ENCODE measurements around the gene ZNF664. TPM values are rescaled to one million over a fixed set of nuclear protein-coding genes. Genes with fewer than 3 reads are reported as not detected.

The ZNF664 gene
- total RNA-seq, result 10 to 100 TPM; 23.1 to 97.1 (median 52.1) TPM

- TF ChIP-seq POLR2A (IDR thresholded peaks at IDR 0.05) (peak; percentile 80 to 83), CTCF (IDR thresholded peaks at IDR 0.05) (peak in 2 of 4 experiments; percentile 25 to 56)
- no peaks in the 10 kb centered on the region for H3K27me3 ChIP-seq
- peak within 1 kb of the TSS; percentile 75 to 97 for H3K4me3 ChIP-seq
- H3K9me3 ChIP-seq, result no peaks in the 10 kb centered on the region
- H3K36me3 ChIP-seq, result no peaks in the 10 kb centered on the region
- H3K4me1 ChIP-seq, result peaks cover 0 to 10% of the 10 kb centered on the region in 2 donors
- peak within 1 kb of the TSS; percentile 94 to 99 for H3K27ac ChIP-seq
- DNase-seq, result peak; percentile 89 to 94
- intact Hi-C loops (cut with DNase I; ENCODE audit: low total_unique reads), result no loop called here
Observed at GRCh38 chr12:123972457-123973401, at the start of gene ZNF664, which contains the start of gene CCDC92. TSS of gene ZNF664 (plus strand) at chr12:123973215. CDS start at chr12:124012145, 38,930 bp downstream. TSS of gene CCDC92 (minus strand) at chr12:123972831. CDS start at chr12:123944305, 28,526 bp downstream.

- Histone ChIP-seq H3K36me3 (no peaks in the 10 kb centered on the region), H3K27me3 (no peaks in the 10 kb centered on the region), H3K9me3 (no peaks in the 10 kb centered on the region), H3K4me1 (no peaks in the 10 kb centered on the region), H3K4me3 (no peak overlapping the region), H3K27ac (no peak overlapping the region)
- intact Hi-C loops (cut with DNase I; ENCODE audit: low total_unique reads), result no loop called here
- no peak for TF ChIP-seq POLR2A (IDR thresholded peaks at IDR 0.05)
- no peak for TF ChIP-seq CTCF (IDR thresholded peaks at IDR 0.05)
- DNase-seq, result no peak
Observed at GRCh38 chr12:123923927-123924326, 49.1 kb upstream of the ZNF664 start.

- H3K4me3 ChIP-seq, result no peak overlapping the region
- no peak overlapping the region for H3K27ac ChIP-seq
- H3K36me3 ChIP-seq, result no peaks in the 10 kb centered on the region
- intact Hi-C loops (cut with DNase I; ENCODE audit: low total_unique reads), result no loop called here
- no peaks in the 10 kb centered on the region for H3K9me3 ChIP-seq
- no peaks in the 10 kb centered on the region for H3K27me3 ChIP-seq
- DNase-seq, result no peak
- TF ChIP-seq POLR2A (IDR thresholded peaks at IDR 0.05) (no peak), CTCF (IDR thresholded peaks at IDR 0.05) (no peak)
- H3K4me1 ChIP-seq, result no peaks in the 10 kb centered on the region
Observed at GRCh38 chr12:123924539-123924938, 48.5 kb upstream of the ZNF664 start.

DNA sequence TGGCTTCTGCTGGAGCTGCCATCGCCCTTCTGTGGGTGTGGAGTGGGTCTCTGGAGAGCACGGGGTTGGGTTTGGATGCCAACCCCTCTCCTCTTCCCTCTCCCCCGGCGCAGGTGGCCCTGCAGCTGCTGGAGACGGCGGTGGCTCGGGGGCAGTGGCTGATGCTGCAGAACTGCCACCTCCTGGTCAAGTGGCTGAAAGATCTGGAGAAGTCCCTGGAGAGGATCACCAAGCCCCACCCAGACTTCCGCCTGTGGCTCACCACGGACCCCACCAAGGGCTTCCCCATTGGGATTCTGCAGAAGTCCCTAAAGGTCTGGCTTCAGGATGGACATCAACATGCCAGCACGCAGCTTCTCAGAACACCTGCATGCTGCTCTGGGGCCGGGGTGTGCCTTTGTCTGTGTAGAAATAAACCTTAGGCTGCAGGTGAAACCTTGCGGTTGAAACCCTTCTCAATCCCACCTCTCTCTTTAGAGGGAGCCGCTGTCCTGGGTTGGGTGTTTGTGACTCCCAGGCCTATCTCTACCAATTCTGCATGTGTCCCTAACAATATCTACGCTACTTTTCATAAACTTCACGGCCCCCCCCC, 44.6 kb upstream of the ZNF664 start:
- H3K27ac ChIP-seq, result no peak overlapping the region
- no peaks in the 10 kb centered on the region for H3K9me3 ChIP-seq
- H3K4me3 ChIP-seq, result no peak overlapping the region
- DNase-seq, result no peak
- intact Hi-C loops (cut with DNase I; ENCODE audit: low total_unique reads), result no loop called here
- no peak for TF ChIP-seq CTCF (IDR thresholded peaks at IDR 0.05)
- no peaks in the 10 kb centered on the region for H3K36me3 ChIP-seq
- H3K4me1 ChIP-seq, result no peaks in the 10 kb centered on the region
- H3K27me3 ChIP-seq, result no peaks in the 10 kb centered on the region

- Histone ChIP-seq H3K27me3 (no peaks in the 10 kb centered on the region), H3K36me3 (no peaks in the 10 kb centered on the region), H3K27ac (no peak overlapping the region), H3K9me3 (no peaks in the 10 kb centered on the region), H3K4me3 (no peak overlapping the region), H3K4me1 (no peaks in the 10 kb centered on the region)
- DNase-seq, result no peak
- intact Hi-C loops (cut with DNase I; ENCODE audit: low total_unique reads), result no loop called here
- TF ChIP-seq POLR2A (IDR thresholded peaks at IDR 0.05) (no peak), CTCF (IDR thresholded peaks at IDR 0.05) (no peak)
Observed at GRCh38 chr12:123928897-123929296, 44.1 kb upstream of the ZNF664 start.
